Activated naive CD8-positive, alpha-beta T cell treated with anti-CD3 and anti-CD28 coated beads, Interleukin-2, amount 10 ng/mL, durations not matched to agents 7 days and 5 days (primary cell): ENCODE results near the gene KIF19. TPM values are rescaled to one million over a fixed set of nuclear protein-coding genes. Genes with fewer than 3 reads are reported as not detected.

Experiments used
- ATAC-seq: fragments of 150-1000 bp; cut with Tn5 transposase; one replicate; pipeline ENCODE4 v1.10.0; 2021; ENCODE audit warnings: low read depth, moderate library complexity
- POLR2A ChIA-PET: fragments of 350-600 bp; sonication (Branson Sonifier 250); formaldehyde crosslinking; loops from one replicate; lab custom pipeline; 2021; ENCODE audit warnings: antibody characterized with exemption; lab: Charles Lee
- DNase-seq: peaks from one replicate; pipeline ENCODE4 v3.0.0; 2021
- H3K27ac Mint-ChIP-seq: one replicate; pipeline ENCODE4 v1.8.0; 2022; ENCODE audit warnings: mild to moderate bottlenecking, mixed read lengths
- H3K27me3 Mint-ChIP-seq: one replicate; pipeline ENCODE4 v1.8.0; 2022; ENCODE audit warnings: mild to moderate bottlenecking, moderate library complexity, mixed read lengths
- H3K36me3 Mint-ChIP-seq: one replicate; pipeline ENCODE4 v1.8.0; 2021; ENCODE audit warnings: mild to moderate bottlenecking, mixed read lengths
- H3K4me1 Mint-ChIP-seq: one replicate; pipeline ENCODE4 v1.8.0; 2021; ENCODE audit warnings: mixed read lengths
- H3K4me3 Mint-ChIP-seq: one replicate; pipeline ENCODE4 v1.8.0; 2022; ENCODE audit warnings: mild to moderate bottlenecking, moderate library complexity, mixed read lengths
- H3K9me3 Mint-ChIP-seq: one replicate; pipeline ENCODE4 v1.8.0; 2021; ENCODE audit warnings: mixed read lengths
- total RNA-seq, 2 experiments: library from RNA; stranded (reverse); gene quantifications; one replicate each; pipeline ENCODE4 v1.2.3, GENCODE V29; 2021

The KIF19 gene
- total RNA-seq, 2 experiments from 2014 or later: 0.61 to 0.91 TPM

DNA sequence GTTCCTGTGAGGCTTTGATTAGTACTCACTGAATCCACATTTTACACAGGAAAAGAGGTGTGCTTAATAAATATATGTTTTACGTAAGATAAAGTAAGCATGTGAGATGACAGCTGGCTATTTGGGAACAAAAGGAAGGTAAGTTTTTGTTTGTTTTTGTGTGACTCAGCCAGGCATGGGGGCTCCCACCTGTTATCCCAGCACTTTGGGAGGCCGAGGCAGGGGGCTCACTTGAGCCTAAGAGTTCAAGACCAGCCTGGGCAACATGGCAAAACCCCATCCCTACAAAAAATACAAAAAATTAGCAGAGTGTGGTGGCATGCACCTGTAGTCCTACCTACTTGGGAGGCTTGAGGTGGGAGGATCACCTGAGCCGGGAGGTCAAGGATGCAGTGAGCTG is 59.2 kb downstream of the KIF19 start:
- no peak for ATAC-seq
- H3K4me1 Mint-ChIP-seq: no peaks in the 10 kb centered on the region
- H3K27ac Mint-ChIP-seq: no peak overlapping the region

DNA sequence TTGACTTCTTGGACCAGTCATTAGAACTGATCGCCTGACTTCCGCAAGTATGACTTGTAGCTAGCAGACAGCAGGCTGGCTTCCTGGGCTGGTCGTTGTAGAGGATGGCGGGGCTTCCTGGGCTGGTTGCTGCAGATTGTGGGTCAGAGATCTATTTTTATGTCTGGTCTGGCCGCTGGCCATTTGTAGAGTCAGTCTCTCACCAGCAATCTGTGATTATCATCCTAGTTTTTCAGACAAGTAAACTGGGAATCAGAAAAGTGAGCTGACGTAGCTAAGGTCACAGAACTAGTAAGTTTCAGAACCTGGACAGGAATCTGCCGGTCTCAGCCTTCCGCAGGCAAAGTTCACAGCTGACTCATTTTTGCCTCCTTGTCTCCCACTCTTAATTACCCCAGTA is 60.4 kb downstream of the KIF19 start:
- no peaks in the 10 kb centered on the region for H3K9me3 Mint-ChIP-seq
- peaks cover 10% of the 10 kb centered on the region for H3K27me3 Mint-ChIP-seq
- ATAC-seq (no peak), DNase-seq (no peak)
- no peak overlapping the region for H3K4me3 Mint-ChIP-seq
- POLR2A ChIA-PET: no interaction called here
- no peaks in the 10 kb centered on the region for H3K4me1 Mint-ChIP-seq
- no peak overlapping the region for H3K27ac Mint-ChIP-seq
- no peaks in the 10 kb centered on the region for H3K36me3 Mint-ChIP-seq

More for the DNA sequence above, 59.2 kb downstream of the KIF19 start:
- no peaks in the 10 kb centered on the region for H3K9me3 Mint-ChIP-seq
- H3K4me3 Mint-ChIP-seq: no peak overlapping the region
- POLR2A ChIA-PET: no interaction called here
- DNase-seq: no peak
- no peaks in the 10 kb centered on the region for H3K36me3 Mint-ChIP-seq
- H3K27me3 Mint-ChIP-seq: peaks cover 9% of the 10 kb centered on the region

DNA sequence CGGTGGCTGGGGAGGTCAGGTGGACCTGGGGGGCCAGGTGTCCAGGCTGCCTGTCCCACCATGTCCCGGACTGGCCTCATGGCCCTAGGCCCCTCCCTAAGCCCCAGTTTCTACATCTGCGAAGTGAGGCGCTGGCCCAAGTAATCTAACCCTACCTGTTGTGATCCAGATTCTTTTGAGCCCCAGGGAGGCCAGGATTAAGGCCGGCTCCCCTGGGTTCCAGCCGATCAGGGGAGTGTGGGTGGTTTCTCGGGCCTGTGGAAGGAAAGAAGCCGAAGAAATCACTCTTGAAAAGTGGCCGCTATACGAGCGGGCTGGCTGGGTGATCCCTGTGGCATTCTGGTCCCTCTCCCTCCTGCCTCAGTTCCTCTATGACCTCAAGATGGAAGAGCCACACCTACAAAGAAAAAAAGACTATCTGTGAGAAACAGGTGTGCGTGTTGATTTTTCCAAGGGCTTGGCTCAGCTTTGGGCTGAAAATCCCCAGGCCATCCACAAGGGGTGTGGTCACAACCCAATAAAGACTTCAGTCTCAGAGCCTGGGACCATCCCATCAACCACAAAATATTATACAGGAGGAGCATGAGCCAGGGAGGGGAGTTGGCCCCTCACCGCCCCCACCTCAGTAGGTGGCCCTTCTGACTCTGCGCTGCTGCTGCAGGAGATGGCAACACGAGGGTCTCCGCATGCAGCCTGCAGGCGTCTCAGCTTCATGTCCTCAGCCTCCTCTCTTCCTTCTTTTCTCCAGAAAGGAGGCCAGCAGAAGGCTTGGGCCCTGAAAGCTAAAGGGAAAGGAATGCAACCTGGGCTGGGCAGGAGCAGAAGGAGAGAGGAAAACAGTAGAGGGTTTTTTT is 61.6 kb downstream of the KIF19 start:
- H3K27me3 Mint-ChIP-seq: peaks cover 7% of the 10 kb centered on the region

DNA sequence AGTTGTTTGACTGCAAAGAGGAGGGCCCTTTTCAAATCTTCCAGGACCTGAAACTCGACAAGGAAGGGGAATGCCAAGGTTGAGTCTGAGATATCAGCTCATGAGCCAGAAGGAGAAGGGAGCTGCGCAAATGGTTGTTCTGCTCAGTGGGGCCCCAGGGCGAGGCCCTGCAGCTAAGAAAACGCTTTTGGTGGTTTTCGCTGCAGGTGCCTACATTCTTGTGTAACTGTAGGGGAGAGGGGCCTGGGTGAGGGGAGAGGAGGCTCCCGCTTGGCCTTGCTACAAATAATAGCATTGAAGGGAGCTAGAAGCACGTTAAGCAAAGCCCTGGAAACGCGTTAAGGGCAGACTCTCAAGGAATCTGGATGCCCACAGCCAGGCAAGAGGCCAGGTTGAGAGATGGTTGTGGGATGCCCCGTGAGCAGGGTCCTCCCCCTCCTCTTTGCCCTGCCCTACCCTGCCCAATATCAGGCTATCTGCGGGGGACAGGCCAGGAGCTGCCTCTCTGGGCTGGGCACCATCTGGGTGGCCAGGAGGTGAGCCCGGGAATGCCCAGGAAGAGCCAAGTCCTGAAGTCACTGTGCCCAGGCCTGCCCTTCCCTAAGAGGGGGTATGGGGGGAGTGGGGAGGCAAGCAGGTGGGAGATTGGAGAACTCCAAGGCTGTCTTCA is 63.2 kb downstream of the KIF19 start:
- DNase-seq (no peak), ATAC-seq (no peak)
- Mint-ChIP-seq H3K4me1 (no peaks in the 10 kb centered on the region), H3K27me3 (peaks cover 7% of the 10 kb centered on the region), H3K27ac (no peak overlapping the region), H3K36me3 (no peaks in the 10 kb centered on the region), H3K9me3 (no peaks in the 10 kb centered on the region), H3K4me3 (no peak overlapping the region)
- POLR2A ChIA-PET: no interaction called here

More for the DNA sequence above, 61.6 kb downstream of the KIF19 start:
- DNase-seq (no peak), ATAC-seq (no peak)
- POLR2A ChIA-PET: no interaction called here
- no peaks in the 10 kb centered on the region for H3K36me3 Mint-ChIP-seq
- H3K9me3 Mint-ChIP-seq: no peaks in the 10 kb centered on the region
- H3K4me3 Mint-ChIP-seq: no peak overlapping the region
- no peaks in the 10 kb centered on the region for H3K4me1 Mint-ChIP-seq
- H3K27ac Mint-ChIP-seq: no peak overlapping the region

DNA sequence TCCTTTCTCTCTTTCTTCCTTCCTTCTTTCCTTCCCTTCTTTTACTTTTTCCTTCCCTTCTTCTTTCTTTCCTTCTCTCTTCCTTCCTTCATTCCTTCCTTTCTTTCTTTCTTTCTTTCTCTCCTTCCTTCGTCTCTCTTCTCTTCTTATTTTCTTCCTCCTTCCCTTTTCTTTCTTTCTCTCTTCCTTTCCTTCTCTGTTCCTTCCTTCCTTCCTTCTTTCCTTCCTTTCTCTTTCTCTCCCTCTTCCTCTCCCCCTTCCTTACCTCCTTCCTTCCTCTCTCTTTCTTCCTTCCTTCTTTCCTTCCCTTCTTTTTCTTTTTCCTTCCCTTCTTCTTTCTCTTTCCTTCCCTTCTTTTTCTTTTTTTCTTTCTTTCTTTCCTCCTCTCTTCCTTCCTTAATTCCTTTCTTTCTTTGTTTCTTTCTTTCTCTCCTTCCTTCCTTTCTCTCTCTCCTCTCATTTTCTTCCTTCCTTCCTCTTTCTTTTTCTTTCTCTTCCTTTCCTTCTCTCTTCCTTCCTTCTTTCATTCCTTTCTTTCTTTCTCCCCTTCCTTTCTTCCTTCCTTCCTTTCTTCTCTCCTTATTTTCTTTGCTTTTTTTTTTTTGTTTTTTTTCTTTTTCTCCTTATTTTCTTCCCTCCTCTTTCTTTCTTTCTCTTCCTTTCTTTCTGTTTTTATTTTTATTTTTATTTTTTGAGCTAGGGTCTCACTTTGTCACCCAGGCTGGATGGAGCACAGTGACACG is 64.1 kb downstream of the KIF19 start:
- H3K36me3 Mint-ChIP-seq: no peaks in the 10 kb centered on the region
- H3K4me3 Mint-ChIP-seq: no peak overlapping the region
- peaks cover 7% of the 10 kb centered on the region for H3K27me3 Mint-ChIP-seq
- no peak overlapping the region for H3K27ac Mint-ChIP-seq
- ATAC-seq (no peak), DNase-seq (no peak)
- POLR2A ChIA-PET: no interaction called here
- H3K4me1 Mint-ChIP-seq: no peaks in the 10 kb centered on the region
- no peaks in the 10 kb centered on the region for H3K9me3 Mint-ChIP-seq

DNA sequence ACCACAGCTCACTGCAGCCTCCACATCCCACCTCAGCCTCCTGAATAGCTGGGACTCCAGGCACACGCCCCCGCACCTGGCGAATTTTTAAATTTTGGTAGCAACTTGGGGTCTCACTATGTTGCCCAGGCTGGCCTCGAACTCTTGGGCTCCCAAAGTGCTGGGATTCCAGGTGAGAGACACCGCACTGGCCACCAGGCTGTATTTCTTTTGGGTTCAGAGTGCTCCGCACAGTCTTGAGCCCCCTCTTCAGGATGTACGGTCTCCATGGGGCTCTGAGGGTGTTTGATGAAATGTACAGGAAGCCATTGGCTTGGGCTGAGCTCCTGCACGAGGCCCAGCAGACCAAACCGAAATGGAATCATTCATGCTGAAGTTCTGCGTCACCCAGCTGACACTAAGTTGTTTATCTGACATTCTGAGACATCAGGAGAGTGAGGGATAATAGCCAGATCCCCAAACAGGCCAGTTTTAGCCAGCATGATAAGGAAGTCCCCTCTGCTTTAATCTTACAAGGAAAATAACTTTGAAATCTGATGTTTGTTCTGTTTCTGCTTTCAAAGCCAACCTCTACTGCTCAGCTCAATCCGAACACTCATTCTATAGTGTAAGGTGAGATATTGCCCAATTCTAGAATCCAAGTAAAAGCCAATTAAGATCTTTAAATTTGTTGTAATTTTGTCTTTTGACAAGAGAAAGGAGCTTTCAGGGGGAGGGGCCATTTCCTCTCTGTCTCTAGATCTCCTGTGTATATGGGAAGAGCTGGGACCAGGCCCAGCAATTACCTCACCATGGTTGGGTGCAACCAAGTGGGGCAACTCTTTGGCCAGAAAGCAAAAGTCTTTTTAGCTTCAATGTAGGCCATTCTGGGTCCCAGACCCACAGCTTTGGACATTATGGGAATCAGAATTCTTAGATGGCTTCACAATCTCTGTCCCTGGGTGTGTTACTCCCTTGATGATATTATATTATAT is 64.9 kb downstream of the KIF19 start:
- DNase-seq: no peak
- H3K4me1 Mint-ChIP-seq: no peaks in the 10 kb centered on the region
- H3K27me3 Mint-ChIP-seq: peaks cover 4% of the 10 kb centered on the region
- H3K36me3 Mint-ChIP-seq: no peaks in the 10 kb centered on the region
- no peak overlapping the region for H3K27ac Mint-ChIP-seq
- H3K9me3 Mint-ChIP-seq: no peaks in the 10 kb centered on the region
- ATAC-seq: no peak
- H3K4me3 Mint-ChIP-seq: no peak overlapping the region
- POLR2A ChIA-PET: no interaction called here

DNA sequence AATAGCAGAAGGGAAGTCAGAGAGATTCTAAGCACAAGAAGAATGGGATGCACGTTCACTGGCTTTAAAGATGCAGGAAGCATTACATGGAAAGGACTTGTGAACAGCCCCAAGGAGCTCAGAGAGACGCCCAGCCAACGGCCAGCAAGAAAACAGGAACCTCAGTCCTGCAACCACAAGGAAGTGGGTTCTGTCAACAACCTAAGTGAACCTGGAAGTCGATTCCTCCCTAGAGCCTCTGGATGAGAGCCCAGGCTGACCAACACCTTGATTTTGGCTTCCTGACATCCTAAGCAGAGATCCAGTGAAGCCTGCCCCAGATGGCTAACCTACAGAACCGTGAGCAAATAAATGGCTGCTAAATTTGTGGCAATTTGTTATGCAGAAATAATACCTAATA is 65.7 kb downstream of the KIF19 start:
- POLR2A ChIA-PET: no interaction called here
- DNase-seq: no peak
- Mint-ChIP-seq H3K36me3 (no peaks in the 10 kb centered on the region), H3K4me3 (no peak overlapping the region), H3K9me3 (no peaks in the 10 kb centered on the region), H3K4me1 (no peaks in the 10 kb centered on the region), H3K27me3 (peaks cover 4% of the 10 kb centered on the region), H3K27ac (no peak overlapping the region)
- ATAC-seq: no peak

DNA sequence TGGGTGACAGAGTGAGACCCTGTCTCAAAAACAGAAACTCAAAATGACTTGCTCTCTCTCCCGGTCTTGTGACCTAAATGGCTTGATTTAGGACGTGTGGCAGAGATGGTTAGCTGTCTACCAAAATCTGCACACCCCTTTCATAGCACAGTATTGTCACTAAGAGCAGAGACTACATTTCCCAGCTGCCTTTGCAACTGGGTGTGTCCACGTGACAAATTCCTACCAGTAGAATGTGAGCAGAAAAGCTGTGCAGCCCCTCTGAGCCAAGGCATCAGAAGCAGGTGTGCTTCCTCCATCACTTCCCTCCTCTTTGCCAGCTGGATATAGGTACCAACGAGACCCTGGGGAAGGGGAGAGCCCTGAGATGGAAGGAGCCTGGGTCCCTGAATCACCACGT is 66.8 kb downstream of the KIF19 start:
- no peak for ATAC-seq
- no peaks in the 10 kb centered on the region for H3K9me3 Mint-ChIP-seq
- DNase-seq: no peak
- POLR2A ChIA-PET: no interaction called here
- peaks cover 5% of the 10 kb centered on the region for H3K27me3 Mint-ChIP-seq
- no peaks in the 10 kb centered on the region for H3K36me3 Mint-ChIP-seq
- H3K4me3 Mint-ChIP-seq: no peak overlapping the region
- no peak overlapping the region for H3K27ac Mint-ChIP-seq
- no peaks in the 10 kb centered on the region for H3K4me1 Mint-ChIP-seq

DNA sequence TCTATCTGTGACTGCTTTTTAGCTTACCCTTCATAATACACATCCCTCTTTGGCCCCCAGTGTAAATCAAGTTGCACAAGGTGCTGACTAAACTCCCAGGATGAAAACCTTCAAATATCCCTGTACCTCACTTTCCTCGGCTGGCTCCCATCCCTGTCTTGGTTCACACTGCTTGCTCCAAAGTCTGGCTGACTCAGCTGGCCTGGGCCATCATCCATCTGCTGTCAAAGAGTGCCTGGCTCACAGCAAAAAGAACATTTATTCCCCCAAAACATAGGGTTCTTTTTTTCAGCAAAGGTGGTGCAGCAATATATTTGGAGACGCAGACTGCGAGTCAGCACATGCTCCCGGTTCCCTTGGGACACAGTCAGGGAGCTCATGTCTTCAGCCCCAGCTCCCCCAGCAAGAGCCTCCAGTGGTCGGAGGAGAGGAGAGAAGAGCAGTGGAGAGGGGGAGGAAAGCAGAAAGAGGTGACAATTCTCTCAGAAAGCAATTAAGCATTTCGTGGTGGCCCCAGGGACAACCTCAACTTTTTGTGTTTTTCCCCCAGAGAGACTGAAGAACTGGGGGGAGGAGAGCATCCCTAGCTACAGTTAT is 67.4 kb downstream of the KIF19 start:
- no peaks in the 10 kb centered on the region for H3K4me1 Mint-ChIP-seq
- no peaks in the 10 kb centered on the region for H3K36me3 Mint-ChIP-seq
- H3K27ac Mint-ChIP-seq: no peak overlapping the region
- H3K27me3 Mint-ChIP-seq: peaks cover 6% of the 10 kb centered on the region
- no peaks in the 10 kb centered on the region for H3K9me3 Mint-ChIP-seq
- POLR2A ChIA-PET: no interaction called here
- no peak for ATAC-seq
- no peak overlapping the region for H3K4me3 Mint-ChIP-seq
- no peak for DNase-seq

DNA sequence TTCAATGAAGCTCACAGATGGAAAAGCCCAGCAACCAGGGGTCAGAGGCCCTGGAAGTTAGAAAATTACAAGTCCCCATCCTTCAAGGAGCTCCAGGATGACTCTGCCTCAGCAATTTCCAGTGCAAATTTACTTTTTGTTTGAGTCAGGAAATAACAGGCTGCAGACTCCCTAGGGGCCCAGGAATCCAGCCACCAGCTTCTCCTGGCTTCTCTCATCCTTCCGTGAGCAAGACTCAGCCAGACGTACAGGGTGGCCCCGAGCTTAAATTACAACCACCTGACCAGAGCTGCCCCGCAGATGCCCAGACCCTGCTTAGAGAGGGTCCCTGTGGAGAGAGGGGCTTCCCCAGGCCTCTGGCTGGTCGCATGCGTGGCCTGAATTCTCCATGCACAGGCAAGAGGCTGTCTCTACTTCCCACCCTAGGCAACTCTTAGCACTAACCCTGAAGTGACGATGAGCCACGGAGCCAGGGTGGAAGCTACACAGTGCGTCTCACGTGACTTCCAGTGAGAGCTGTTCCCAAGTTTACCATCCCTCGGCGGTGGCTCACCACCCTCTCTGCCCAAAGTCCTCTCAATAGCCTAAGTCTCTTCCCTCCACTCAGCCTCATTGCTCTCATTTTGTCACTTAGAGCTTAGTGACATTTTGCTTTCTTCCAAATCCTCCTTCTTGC is 68.4 kb downstream of the KIF19 start:
- DNase-seq (no peak), ATAC-seq (no peak)
- H3K9me3 Mint-ChIP-seq: no peaks in the 10 kb centered on the region
- H3K27me3 Mint-ChIP-seq: peaks cover 6% of the 10 kb centered on the region
- no peaks in the 10 kb centered on the region for H3K4me1 Mint-ChIP-seq
- no peak overlapping the region for H3K27ac Mint-ChIP-seq
- no peak overlapping the region for H3K4me3 Mint-ChIP-seq
- POLR2A ChIA-PET: interaction anchor here (0.5 kb wide), 1 partner anchor 236 kb away, joined by 3 read pairs; no protein-coding TSS in a partner anchor
- no peaks in the 10 kb centered on the region for H3K36me3 Mint-ChIP-seq

DNA sequence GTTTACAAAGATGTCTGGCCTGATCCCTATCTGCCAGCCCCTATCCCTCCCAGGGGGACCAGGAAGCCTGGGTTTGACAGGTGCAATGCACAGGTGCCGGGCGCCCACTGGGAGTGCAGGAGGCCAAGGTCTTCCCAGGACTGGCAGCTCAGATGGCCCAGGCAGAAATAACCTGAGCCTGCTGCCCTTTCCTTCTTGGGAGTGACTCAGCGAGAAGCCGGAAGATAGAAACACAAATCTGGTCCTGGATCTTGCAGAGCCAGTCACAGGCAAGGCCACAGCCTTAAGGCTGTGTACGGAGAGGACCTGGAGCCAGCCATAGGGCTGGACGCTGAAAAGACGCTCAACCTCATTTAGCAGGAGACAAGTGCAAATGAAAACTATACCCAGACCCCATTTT is 69.0 kb downstream of the KIF19 start:
- Mint-ChIP-seq H3K4me1 (no peaks in the 10 kb centered on the region), H3K27me3 (peaks cover 6% of the 10 kb centered on the region), H3K36me3 (no peaks in the 10 kb centered on the region), H3K4me3 (no peak overlapping the region), H3K9me3 (no peaks in the 10 kb centered on the region), H3K27ac (no peak overlapping the region)
- ATAC-seq (no peak), DNase-seq (no peak)
- POLR2A ChIA-PET: no interaction called here

DNA sequence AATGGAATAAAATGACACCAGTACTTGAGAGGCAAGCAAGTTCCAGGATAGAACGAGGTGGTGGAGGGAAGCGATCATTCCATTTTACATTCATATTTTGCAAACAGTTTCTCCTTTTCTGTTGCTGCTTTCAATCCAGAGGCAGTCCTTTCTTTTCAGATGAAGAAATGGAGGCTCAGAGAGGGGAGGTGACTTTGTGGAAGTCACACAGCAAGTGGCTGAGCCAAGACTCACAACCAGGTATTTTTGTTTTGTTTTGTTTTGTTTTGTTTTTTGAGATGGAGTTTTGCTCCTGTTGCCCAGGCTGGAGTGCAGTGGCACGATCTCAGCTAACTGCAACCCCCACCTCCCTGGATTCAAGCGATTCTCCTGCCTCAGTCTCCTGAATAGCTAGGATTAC is 70.5 kb downstream of the KIF19 start:
- H3K4me1 Mint-ChIP-seq: no peaks in the 10 kb centered on the region
- no peak for DNase-seq
- no peak for ATAC-seq
- H3K27ac Mint-ChIP-seq: no peak overlapping the region
- no peaks in the 10 kb centered on the region for H3K36me3 Mint-ChIP-seq
- H3K4me3 Mint-ChIP-seq: no peak overlapping the region
- H3K27me3 Mint-ChIP-seq: peaks cover 4% of the 10 kb centered on the region
- H3K9me3 Mint-ChIP-seq: no peaks in the 10 kb centered on the region
- POLR2A ChIA-PET: no interaction called here
